GM23338 (cell line): ENCODE measurements around the gene CDH4. TPM values are rescaled to one million over a fixed set of nuclear protein-coding genes. Genes with fewer than 3 reads are reported as not detected.

ENCODE experiments used
- ATAC-seq: fragments of 200-7000 bp; cut with Tn5 transposase; 3 replicates; pipeline ENCODE4 v1.9.1; 2020
- DNase-seq: peaks from one replicate; pipeline ENCODE4 v3.0.0-alpha.2; 2015; ENCODE audit warnings: low spot score
- H2AFZ ChIP-seq: fragments of 200-600 bp; sonication (generic); 2 replicates; pipeline ENCODE4 v1.8.0; 2016; ENCODE audit warnings: antibody characterized with exemption, mild to moderate bottlenecking, moderate library complexity
- H3F3A ChIP-seq: fragments of 200-600 bp; sonication (generic); replicated peaks from 2 replicates; pipeline ENCODE4 v1.8.0; 2017; ENCODE audit warnings: antibody characterized with exemption, mixed run types, low read depth
- H3K27ac ChIP-seq: fragments of 200-600 bp; sonication (generic); 2 replicates; pipeline ENCODE4 v1.6.1; 2016; ENCODE audit warnings: low read depth
- H3K27me3 ChIP-seq: fragments of 200-600 bp; sonication (generic); 2 replicates; pipeline ENCODE4 v1.8.0; 2016; ENCODE audit warnings: mild to moderate bottlenecking, mixed run types, moderate library complexity; ENCODE audit not compliant: insufficient read depth
- H3K36me3 ChIP-seq: fragments of 200-600 bp; sonication (generic); 2 replicates; pipeline ENCODE4 v1.8.0; 2016; ENCODE audit warnings: mild to moderate bottlenecking; ENCODE audit not compliant: insufficient read depth
- H3K4me1 ChIP-seq: fragments of 200-600 bp; sonication (generic); 2 replicates; pipeline ENCODE4 v1.8.0; 2016; ENCODE audit warnings: mild to moderate bottlenecking, moderate library complexity; ENCODE audit not compliant: insufficient read depth
- H3K4me2 ChIP-seq: fragments of 200-600 bp; sonication (generic); 2 replicates; pipeline ENCODE4 v1.7.1; 2017; ENCODE audit warnings: mixed run types
- H3K4me3 ChIP-seq: fragments of 200-600 bp; sonication (generic); 2 replicates; pipeline ENCODE4 v1.6.1; 2016; ENCODE audit warnings: mixed run types
- H3K79me2 ChIP-seq: fragments of 200-600 bp; sonication (generic); replicated peaks from 2 replicates; pipeline ENCODE4 v1.8.0; 2017; ENCODE audit warnings: mild to moderate bottlenecking; ENCODE audit not compliant: insufficient read depth
- H3K9me2 ChIP-seq: fragments of 200-600 bp; sonication (generic); 2 replicates; pipeline ENCODE4 v1.8.0; 2017; ENCODE audit not compliant: insufficient read depth
- H4K20me1 ChIP-seq: fragments of 200-600 bp; sonication (generic); replicated peaks from 2 replicates; pipeline ENCODE4 v1.8.0; 2017; ENCODE audit warnings: mild to moderate bottlenecking; ENCODE audit not compliant: insufficient read depth
- H3K27ac Mint-ChIP-seq: 2 replicates; pipeline ENCODE4 v1.8.0; 2020; ENCODE audit warnings: inconsistent platforms, mild to moderate bottlenecking, moderate library complexity, mixed read lengths
- H3K27me3 Mint-ChIP-seq: 3 replicates; pipeline ENCODE4 v1.8.0; 2022; ENCODE audit warnings: low read depth, mild to moderate bottlenecking, moderate library complexity, mixed read lengths, inconsistent platforms; ENCODE audit not compliant: insufficient read depth, poor library complexity
- H3K36me3 Mint-ChIP-seq: 3 replicates; pipeline ENCODE4 v1.8.0; 2021; ENCODE audit warnings: low read depth, mild to moderate bottlenecking, inconsistent platforms, moderate library complexity, mixed read lengths
- H3K4me1 Mint-ChIP-seq: 3 replicates; pipeline ENCODE4 v1.8.0; 2020; ENCODE audit warnings: mild to moderate bottlenecking, inconsistent platforms, mixed read lengths
- H3K4me3 Mint-ChIP-seq: 3 replicates; pipeline ENCODE4 v1.8.0; 2021; ENCODE audit warnings: moderate library complexity, mild to moderate bottlenecking, inconsistent platforms, mixed read lengths
- H3K9me3 Mint-ChIP-seq: 3 replicates; pipeline ENCODE4 v1.8.0; 2020; ENCODE audit warnings: moderate library complexity, mild to moderate bottlenecking, inconsistent platforms, mixed read lengths
- EZH2 ChIP-seq: fragments of 200-600 bp; sonication (generic); IDR thresholded peaks from one replicate; pipeline ENCODE4 v1.8.0; 2017; ENCODE audit warnings: antibody characterized with exemption, mild to moderate bottlenecking, low read depth; ENCODE audit not compliant: unreplicated experiment
- long read RNA-seq: library from polyadenylated mRNA; unstranded; transcript quantifications from one replicate; pipeline ENCODE4 v2.0.0, GENCODE V29; 2020; ENCODE audit not compliant: unreplicated experiment
- polyA plus RNA-seq: library from polyadenylated mRNA; unstranded; fragments of >200 nt; fragmentation: Nextera tagmentation; extraction: Ambion mirVana; gene quantifications from 2 replicates; pipeline ENCODE4 v1.2.1, GENCODE V29; 2016
- total RNA-seq: library from RNA; depleted of rRNA; stranded (reverse); fragments of >200 nt; shearing (Covaris generic); gene quantifications from 2 replicates; pipeline ENCODE4 v1.2.3, GENCODE V29; 2014; rRNA removed
- TF ChIP-seq, protein P1 (sequence below): fragments of 250-450 bp; sonication (Bioruptor Pico); IDR thresholded peaks from 2 replicates; pipeline ENCODE4 v1.5.0; 2020; ENCODE audit warnings: mild to moderate bottlenecking, moderate library complexity

CDH4 gene
- total RNA-seq (4.0 and 4.2 TPM in 2 replicates), polyA plus RNA-seq (1.2 TPM in 2 replicates)
- long read RNA-seq, partial matches to known transcripts: 0 of 1 reads
- long read RNA-seq, other reads (novel, unspliced or antisense): 1 of 1 reads

DNA sequence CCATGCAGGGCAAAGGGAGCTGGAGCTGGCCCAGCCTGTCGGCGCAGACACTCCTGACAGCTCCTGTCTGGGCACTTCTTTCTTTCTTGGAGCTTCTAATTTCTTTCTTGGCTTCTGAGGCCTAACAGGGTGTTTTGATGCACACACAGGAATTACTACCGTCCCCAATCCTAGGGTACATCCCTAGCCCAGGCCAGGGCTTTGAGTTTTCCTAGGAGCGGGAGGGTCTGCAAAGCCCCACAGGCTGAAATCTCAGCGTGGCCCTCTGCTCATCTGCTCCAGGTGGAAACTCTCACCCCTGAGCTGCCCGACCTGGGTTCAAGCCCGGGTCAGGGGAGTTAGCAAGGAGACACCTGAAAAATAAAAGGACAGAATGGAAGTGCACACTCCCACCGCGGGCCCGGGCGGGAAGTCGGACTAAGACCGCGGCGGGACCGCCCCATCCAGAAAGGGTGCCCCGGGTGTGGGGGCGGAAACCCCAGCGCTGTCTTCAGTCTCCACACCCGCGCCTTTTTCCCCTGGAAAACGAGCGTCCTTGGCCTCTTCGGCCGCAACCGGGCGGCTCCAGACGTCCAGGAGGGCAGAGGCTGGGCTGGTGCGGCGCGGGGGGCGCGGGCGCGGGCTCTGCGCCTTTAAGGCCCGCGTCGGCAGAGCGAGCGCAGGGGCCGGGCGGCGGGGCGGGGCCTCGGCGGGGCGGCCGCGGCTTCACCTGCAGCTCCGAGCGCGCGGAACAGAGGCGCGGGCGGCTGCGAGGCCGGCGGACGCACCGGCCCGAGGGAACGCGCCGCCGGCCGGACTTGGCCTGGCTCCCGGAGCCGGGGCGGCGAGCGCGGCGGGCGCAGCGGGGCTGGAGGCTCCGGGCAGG lies at the start of gene CDH4:
CDH4 (plus strand) TSS at position 733 of the 865 bp plus-strand sequence.
- peaks cover 95% of the 10 kb centered on the region for H3K27me3 ChIP-seq
- no peaks in the 10 kb centered on the region for H3K9me3 Mint-ChIP-seq
- DNase-seq: peak; percentile 75

More for the DNA sequence above, at the start of gene CDH4:
- Histone ChIP-seq H3K27ac (no peak within 1 kb of the TSS), H4K20me1 (peaks cover 10% of the 10 kb centered on the region; the same call in 1 of the 2 replicates), H3K4me2 (peak within 1 kb of the TSS; percentile 94), H3K4me1 (peaks cover 9% of the 10 kb centered on the region; the same call in 1 of the 2 replicates), H3K4me3 (peak within 1 kb of the TSS; percentile 70), H3K9me2 (no peaks in the 10 kb centered on the region), H3K79me2 (no peaks in the 10 kb centered on the region), H3F3A (0 out of 2 replicates have a peak, but pooled peaks cover 3% of the 10 kb centered on the region), H3K36me3 (no peaks in the 10 kb centered on the region; the same call in 1 of the 2 replicates), H2AFZ (peak within 1 kb of the TSS; percentile 90)
- Mint-ChIP-seq H3K27me3 (peaks cover 67% of the 10 kb centered on the region), H3K4me3 (peak within 1 kb of the TSS; percentile 75), H3K27ac (no peak within 1 kb of the TSS), H3K4me1 (peaks cover 22% of the 10 kb centered on the region), H3K36me3 (peaks cover 13% of the 10 kb centered on the region; the same call in 2 of the 3 replicates)
- peak; percentile 82 for TF ChIP-seq EZH2
- TF ChIP-seq, protein P1, sequence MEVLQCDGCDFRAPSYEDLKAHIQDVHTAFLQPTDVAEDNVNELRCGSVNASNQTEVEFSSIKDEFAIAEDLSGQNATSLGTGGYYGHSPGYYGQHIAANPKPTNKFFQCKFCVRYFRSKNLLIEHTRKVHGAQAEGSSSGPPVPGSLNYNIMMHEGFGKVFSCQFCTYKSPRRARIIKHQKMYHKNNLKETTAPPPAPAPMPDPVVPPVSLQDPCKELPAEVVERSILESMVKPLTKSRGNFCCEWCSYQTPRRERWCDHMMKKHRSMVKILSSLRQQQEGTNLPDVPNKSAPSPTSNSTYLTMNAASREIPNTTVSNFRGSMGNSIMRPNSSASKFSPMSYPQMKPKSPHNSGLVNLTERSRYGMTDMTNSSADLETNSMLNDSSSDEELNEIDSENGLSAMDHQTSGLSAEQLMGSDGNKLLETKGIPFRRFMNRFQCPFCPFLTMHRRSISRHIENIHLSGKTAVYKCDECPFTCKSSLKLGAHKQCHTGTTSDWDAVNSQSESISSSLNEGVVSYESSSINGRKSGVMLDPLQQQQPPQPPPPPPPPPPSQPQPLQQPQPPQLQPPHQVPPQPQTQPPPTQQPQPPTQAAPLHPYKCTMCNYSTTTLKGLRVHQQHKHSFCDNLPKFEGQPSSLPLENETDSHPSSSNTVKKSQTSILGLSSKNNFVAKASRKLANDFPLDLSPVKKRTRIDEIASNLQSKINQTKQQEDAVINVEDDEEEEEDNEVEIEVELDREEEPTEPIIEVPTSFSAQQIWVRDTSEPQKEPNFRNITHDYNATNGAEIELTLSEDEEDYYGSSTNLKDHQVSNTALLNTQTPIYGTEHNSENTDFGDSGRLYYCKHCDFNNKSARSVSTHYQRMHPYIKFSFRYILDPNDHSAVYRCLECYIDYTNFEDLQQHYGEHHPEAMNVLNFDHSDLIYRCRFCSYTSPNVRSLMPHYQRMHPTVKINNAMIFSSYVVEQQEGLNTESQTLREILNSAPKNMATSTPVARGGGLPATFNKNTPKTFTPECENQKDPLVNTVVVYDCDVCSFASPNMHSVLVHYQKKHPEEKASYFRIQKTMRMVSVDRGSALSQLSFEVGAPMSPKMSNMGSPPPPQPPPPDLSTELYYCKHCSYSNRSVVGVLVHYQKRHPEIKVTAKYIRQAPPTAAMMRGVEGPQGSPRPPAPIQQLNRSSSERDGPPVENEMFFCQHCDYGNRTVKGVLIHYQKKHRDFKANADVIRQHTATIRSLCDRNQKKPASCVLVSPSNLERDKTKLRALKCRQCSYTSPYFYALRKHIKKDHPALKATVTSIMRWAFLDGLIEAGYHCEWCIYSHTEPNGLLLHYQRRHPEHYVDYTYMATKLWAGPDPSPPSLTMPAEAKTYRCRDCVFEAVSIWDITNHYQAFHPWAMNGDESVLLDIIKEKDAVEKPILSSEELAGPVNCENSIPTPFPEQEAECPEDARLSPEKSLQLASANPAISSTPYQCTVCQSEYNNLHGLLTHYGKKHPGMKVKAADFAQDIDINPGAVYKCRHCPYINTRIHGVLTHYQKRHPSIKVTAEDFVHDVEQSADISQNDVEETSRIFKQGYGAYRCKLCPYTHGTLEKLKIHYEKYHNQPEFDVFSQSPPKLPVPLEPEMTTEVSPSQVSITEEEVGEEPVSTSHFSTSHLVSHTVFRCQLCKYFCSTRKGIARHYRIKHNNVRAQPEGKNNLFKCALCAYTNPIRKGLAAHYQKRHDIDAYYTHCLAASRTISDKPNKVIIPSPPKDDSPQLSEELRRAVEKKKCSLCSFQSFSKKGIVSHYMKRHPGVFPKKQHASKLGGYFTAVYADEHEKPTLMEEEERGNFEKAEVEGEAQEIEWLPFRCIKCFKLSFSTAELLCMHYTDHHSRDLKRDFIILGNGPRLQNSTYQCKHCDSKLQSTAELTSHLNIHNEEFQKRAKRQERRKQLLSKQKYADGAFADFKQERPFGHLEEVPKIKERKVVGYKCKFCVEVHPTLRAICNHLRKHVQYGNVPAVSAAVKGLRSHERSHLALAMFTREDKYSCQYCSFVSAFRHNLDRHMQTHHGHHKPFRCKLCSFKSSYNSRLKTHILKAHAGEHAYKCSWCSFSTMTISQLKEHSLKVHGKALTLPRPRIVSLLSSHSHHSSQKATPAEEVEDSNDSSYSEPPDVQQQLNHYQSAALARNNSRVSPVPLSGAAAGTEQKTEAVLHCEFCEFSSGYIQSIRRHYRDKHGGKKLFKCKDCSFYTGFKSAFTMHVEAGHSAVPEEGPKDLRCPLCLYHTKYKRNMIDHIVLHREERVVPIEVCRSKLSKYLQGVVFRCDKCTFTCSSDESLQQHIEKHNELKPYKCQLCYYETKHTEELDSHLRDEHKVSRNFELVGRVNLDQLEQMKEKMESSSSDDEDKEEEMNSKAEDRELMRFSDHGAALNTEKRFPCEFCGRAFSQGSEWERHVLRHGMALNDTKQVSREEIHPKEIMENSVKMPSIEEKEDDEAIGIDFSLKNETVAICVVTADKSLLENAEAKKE (CRISPR knock-in tag): no peak
- ATAC-seq: peak; percentile 43
